Measurements from ENCODE around the gene TRIM42. TPM values are rescaled to one million over a fixed set of nuclear protein-coding genes. Genes with fewer than 3 reads are reported as not detected.

Gene TRIM42
- total RNA-seq, 1 donor from 2014 or later, result not detected

- Histone ChIP-seq H3K36me3 (no peaks in the 10 kb centered on the region), H3K4me1 (peaks cover 0 to 2% of the 10 kb centered on the region in 2 donors), H3K9me3 (no peaks in the 10 kb centered on the region), H3K27ac (no peak overlapping the region), H3K27me3 (no peaks in the 10 kb centered on the region), H3K4me3 (no peak overlapping the region)
- TF ChIP-seq CTCF (IDR thresholded peaks at IDR 0.05), result no peak
- intact Hi-C loops (cut with DNase I), result no loop called here
- DNase-seq (ENCODE audit: low spot score in 2 of 2), result no peak
Observed at GRCh38 chr3:140709751-140710150, 31.9 kb downstream of the TRIM42 start.

- Histone ChIP-seq H3K4me3 (no peak overlapping the region), H3K36me3 (no peaks in the 10 kb centered on the region), H3K27ac (no peak overlapping the region), H3K27me3 (no peaks in the 10 kb centered on the region), H3K4me1 (peaks cover 0 to 2% of the 10 kb centered on the region in 2 donors), H3K9me3 (no peaks in the 10 kb centered on the region)
- no peak for DNase-seq (ENCODE audit: low spot score in 2 of 2)
- intact Hi-C loops (cut with DNase I), result no loop called here
- TF ChIP-seq CTCF (IDR thresholded peaks at IDR 0.05), result no peak
Observed at GRCh38 chr3:140710711-140711389, 33.0 kb downstream of the TRIM42 start.

GRCh38 chr3:140711390-140712035 lies 33.6 kb downstream of the TRIM42 start:
- Histone ChIP-seq H3K9me3 (no peaks in the 10 kb centered on the region), H3K4me1 (peaks cover 0 to 2% of the 10 kb centered on the region in 2 donors), H3K4me3 (no peak overlapping the region), H3K36me3 (no peaks in the 10 kb centered on the region), H3K27me3 (no peaks in the 10 kb centered on the region), H3K27ac (no peak overlapping the region)
- DNase-seq (ENCODE audit: low spot score in 2 of 2), result no peak
- intact Hi-C loops (cut with DNase I), result no loop called here
- no peak for TF ChIP-seq CTCF (IDR thresholded peaks at IDR 0.05)

- H3K4me1 ChIP-seq, result peaks cover 0 to 2% of the 10 kb centered on the region in 2 donors
- H3K27ac ChIP-seq, result no peak overlapping the region
- DNase-seq (ENCODE audit: low spot score in 2 of 2), result no peak
- H3K27me3 ChIP-seq, result no peaks in the 10 kb centered on the region
- H3K9me3 ChIP-seq, result no peaks in the 10 kb centered on the region
- H3K36me3 ChIP-seq, result no peaks in the 10 kb centered on the region
- TF ChIP-seq CTCF (IDR thresholded peaks at IDR 0.05), result no peak
- H3K4me3 ChIP-seq, result no peak overlapping the region
- intact Hi-C loops (cut with DNase I), result no loop called here
Observed at GRCh38 chr3:140712301-140712700, 34.4 kb downstream of the TRIM42 start.

GRCh38 chr3:140715035-140715434 lies 37.2 kb downstream of the TRIM42 start:
- Histone ChIP-seq H3K4me1 (no peaks in the 10 kb centered on the region), H3K27ac (no peak overlapping the region), H3K9me3 (no peaks in the 10 kb centered on the region), H3K4me3 (no peak overlapping the region), H3K36me3 (no peaks in the 10 kb centered on the region), H3K27me3 (no peaks in the 10 kb centered on the region)
- no peak for TF ChIP-seq CTCF (IDR thresholded peaks at IDR 0.05)
- DNase-seq (ENCODE audit: low spot score in 2 of 2), result no peak
- intact Hi-C loops (cut with DNase I), result no loop called here
